Tibial nerve (tissue), 4 donors: Measurements from ENCODE around the gene FOXD2.

ENCODE experiments used
- CTCF ChIP-seq, 5 experiments: fragments of 200-600 bp in 3 of 5; fragments of 450-650 bp in 2 of 5; sonication (generic) in 3 of 5; IDR thresholded peaks; one replicate each; pipeline ENCODE4 v1.5.1; 2016 to 2019; ENCODE audit warnings: antibody characterized with exemption in 5 of 5, mild to moderate bottlenecking in 3 of 5, moderate library complexity in 2 of 5
- EP300 ChIP-seq, 2 donors: sonication (generic); formaldehyde crosslinking; IDR thresholded peaks; one replicate each; pipeline ENCODE4 v1.6.1; 2017; ENCODE audit warnings: antibody characterized with exemption in 2 of 2, mild to moderate bottlenecking in 1 of 2

DNA sequence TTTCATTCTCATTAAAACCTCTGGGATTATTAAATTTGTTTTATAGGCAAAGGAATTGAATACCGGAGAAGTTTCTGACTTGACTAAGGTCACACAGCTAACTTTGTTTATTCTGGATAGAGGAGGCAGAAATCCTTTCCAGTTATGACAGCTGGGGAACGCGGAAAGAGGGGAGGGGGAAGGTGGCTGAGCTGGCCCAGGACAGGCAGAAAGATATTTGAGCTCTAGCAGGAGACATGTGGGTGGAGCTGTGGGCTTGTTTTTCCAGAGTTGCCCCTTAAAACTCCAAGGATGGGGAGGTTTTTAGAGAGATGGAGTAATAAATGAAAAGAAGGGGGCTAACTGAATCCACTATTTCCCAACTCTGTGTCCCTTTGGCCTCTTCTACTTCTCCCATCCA lies 27.8 kb downstream of the FOXD2 start:
- TF ChIP-seq CTCF (IDR thresholded peaks at IDR 0.05) (no peak), EP300 (IDR thresholded peaks at IDR 0.05) (no peak)
